Measurements from ENCODE around the gene GTF3C2.

Gene GTF3C2

GRCh38 chr2:27356382-27357181, at the start of gene GTF3C2:
Gene GTF3C2, minus strand, starts transcription at chr2:27356764. Its CDS starts 13,210 bp downstream, at chr2:27343554.
- TF ChIP-seq GATA2 (IDR thresholded peaks at IDR 0.05; ENCODE audit: low read depth, low read length) (no peak; the same call in 1 of the 2 replicates), GATA3 (IDR thresholded peaks at IDR 0.05; ENCODE audit: low read depth, low read length) (no peak)

DNA sequence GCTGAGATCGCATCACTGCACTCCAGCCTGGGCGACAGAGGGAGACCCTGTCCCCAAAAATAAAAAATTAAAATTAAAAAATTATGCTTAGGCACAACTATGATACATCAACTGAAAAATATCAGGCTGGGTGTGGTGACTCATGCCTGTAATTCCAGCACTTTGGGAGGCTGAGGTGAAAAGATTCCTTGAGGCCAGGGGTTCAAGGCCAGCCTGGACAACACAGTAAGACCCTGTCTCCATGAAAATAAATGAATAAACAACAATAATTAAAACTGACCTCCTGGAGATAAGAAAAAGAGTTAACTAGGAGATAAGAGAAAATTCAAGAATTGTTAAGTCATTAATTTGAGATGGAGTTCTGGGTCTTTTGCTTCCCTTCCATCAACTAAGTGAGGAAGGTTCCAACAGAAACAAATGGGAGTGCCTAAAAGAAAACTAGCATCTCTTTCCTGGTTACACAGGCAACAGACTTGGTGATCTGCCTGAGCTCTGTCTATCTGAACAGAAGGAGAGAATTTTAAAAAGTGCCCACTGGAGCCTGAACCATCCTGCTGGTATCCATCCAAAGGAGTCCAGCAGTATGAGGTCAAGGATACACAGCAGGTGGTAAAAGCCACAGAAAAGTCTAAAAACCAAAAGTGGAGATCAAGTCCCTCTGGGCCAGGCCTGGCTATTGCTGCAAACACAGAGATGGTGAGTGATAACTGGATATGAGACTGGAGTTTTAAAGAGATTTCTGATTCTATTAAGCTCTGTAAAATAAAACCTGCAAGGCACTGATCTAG, 44.0 kb upstream of the GTF3C2 start:
- TF ChIP-seq GATA2 (IDR thresholded peaks at IDR 0.05; ENCODE audit: low read depth, low read length) (no peak), GATA3 (IDR thresholded peaks at IDR 0.05; ENCODE audit: low read depth, low read length) (no peak)

DNA sequence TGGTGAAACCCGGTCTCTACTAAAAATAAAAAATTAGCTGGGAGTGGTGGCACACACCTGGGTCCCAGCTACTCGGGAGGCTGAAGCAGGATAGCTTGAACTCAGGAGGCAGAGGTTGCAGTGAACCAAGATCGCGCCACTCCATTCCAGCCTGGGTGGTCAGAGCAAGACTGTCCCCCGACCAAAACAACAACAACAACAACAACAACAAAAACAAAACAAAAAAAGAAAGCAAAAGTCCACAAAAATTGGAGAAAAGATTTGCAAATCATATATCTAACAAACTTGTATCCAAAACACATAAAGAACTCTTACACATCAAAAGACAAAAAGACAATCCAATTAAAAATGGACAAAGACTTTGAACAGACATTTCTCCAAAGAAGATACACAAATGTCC, 42.4 kb upstream of the GTF3C2 start:
- no peak for TF ChIP-seq GATA3 (IDR thresholded peaks at IDR 0.05; ENCODE audit: low read depth, low read length)
- TF ChIP-seq GATA2 (IDR thresholded peaks at IDR 0.05; ENCODE audit: low read depth, low read length), result no peak

- TF ChIP-seq GATA3 (IDR thresholded peaks at IDR 0.05; ENCODE audit: low read depth, low read length) (no peak), GATA2 (IDR thresholded peaks at IDR 0.05; ENCODE audit: low read depth, low read length) (no peak)
Observed at GRCh38 chr2:27393225-27393624, 36.7 kb upstream of the GTF3C2 start.

GRCh38 chr2:27390822-27391679, 34.5 kb upstream of the GTF3C2 start:
- no peak for TF ChIP-seq GATA2 (IDR thresholded peaks at IDR 0.05; ENCODE audit: low read depth, low read length)
- TF ChIP-seq GATA3 (IDR thresholded peaks at IDR 0.05; ENCODE audit: low read depth, low read length), result no peak

GRCh38 chr2:27381577-27382181, 25.1 kb upstream of the GTF3C2 start:
- TF ChIP-seq GATA3 (IDR thresholded peaks at IDR 0.05; ENCODE audit: low read depth, low read length), result no peak
- no peak for TF ChIP-seq GATA2 (IDR thresholded peaks at IDR 0.05; ENCODE audit: low read depth, low read length)

- no peak for TF ChIP-seq GATA3 (IDR thresholded peaks at IDR 0.05; ENCODE audit: low read depth, low read length)
- TF ChIP-seq GATA2 (IDR thresholded peaks at IDR 0.05; ENCODE audit: low read depth, low read length), result no peak
Observed at GRCh38 chr2:27380626-27381545, 24.3 kb upstream of the GTF3C2 start, which contains the start of gene ZNF513. Gene ZNF513, minus strand, starts transcription at chr2:27380734. Its CDS starts 208 bp downstream, at chr2:27380526.

DNA sequence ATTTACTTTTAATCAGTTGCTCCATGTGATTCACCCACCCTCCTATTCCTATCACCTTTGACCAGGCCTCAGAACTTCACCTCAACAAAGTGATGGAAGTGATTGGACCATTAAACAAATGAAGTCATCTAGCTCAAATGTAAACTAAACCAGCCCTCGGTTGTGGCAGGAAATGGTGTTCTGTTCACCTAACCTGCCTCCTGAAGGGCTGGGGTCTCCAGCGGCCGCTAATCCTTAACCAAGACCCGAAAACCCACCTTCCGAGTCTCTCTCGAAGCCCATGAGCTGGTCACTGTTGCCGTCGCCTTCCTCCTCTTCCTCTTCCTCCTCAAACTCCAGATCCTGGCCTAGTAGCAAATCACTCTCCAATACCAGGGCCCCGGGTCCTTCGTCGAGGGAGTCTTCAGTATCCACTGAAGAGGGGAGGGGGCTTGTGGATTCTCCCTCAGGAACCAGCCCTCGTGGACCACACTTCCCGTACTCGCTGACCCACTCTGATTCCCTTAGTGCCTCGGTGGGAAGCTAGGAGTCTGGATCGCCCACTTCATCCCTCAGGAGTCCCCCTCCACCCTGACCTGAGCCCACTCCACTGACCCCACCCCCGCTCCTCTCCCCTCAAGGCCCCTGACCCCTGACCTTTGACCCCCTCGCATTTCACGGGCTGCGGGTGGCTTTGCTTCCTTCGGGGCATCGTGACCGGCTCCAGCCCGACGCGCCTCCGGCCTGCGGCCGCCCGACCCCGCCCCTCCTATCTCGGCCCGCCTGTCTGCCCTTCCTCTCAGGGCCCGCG, 23.5 kb upstream of the GTF3C2 start:
- TF ChIP-seq GATA2 (IDR thresholded peaks at IDR 0.05; ENCODE audit: low read depth, low read length) (no peak), GATA3 (IDR thresholded peaks at IDR 0.05; ENCODE audit: low read depth, low read length) (no peak)

DNA sequence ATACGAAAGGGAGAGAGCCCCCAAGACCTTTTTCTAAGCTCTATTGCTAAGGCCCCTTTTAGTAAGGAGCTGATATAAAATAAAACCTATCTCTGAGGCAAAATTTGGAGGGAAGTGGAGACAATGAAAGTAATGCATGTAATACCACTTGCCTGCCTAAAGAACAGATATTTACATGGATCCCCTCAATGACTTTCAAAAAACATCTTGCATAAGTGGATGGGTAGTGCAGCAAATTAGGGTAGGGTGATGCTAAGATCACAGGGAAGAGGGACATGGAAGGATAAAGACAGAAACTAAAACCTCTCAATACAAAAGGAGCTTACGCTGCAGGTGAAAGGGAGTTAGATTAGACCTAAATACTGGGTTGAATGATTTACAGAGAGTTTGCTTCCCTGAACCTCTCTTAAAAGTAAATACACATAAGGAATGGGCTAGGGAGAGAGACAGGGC, 22.8 kb upstream of the GTF3C2 start:
- no peak for TF ChIP-seq GATA3 (IDR thresholded peaks at IDR 0.05; ENCODE audit: low read depth, low read length)
- no peak for TF ChIP-seq GATA2 (IDR thresholded peaks at IDR 0.05; ENCODE audit: low read depth, low read length)

DNA sequence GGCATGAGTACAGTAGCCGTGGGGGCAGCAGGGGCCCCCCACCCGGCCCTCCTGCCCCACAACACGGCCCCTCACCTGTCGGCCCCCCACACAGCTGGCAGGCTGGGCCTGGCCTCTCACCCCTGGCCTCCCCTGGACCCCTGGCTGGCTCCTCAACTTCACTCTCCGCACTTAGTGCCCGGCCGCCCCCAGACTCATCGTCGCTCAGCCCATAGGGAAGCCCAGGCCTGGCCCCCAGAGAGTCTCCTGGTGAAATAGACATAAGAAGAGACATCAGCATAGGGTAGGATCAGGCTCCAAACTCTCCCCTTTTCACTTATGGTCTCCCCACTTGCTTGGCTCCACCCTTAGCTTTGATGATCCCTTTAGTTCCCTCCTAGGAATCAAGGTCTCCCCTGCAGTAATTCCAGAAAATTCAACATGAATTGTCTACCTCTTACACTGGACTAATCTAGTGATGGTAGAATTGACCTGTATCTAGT, 22.3 kb upstream of the GTF3C2 start:
- TF ChIP-seq GATA2 (IDR thresholded peaks at IDR 0.05; ENCODE audit: low read depth, low read length) (no peak), GATA3 (IDR thresholded peaks at IDR 0.05; ENCODE audit: low read depth, low read length) (no peak)

GRCh38 chr2:27378096-27378808, 21.7 kb upstream of the GTF3C2 start:
- TF ChIP-seq GATA3 (IDR thresholded peaks at IDR 0.05; ENCODE audit: low read depth, low read length) (no peak), GATA2 (IDR thresholded peaks at IDR 0.05; ENCODE audit: low read depth, low read length) (no peak)
